CD4-positive, alpha-beta T cell (primary cell): ENCODE measurements around the gene TBC1D22A. TPM values are rescaled to one million over a fixed set of nuclear protein-coding genes. Genes with fewer than 3 reads are reported as not detected.

Experiments used
- ATAC-seq: fragments of 200-7000 bp; cut with Tn5 transposase; one replicate; pipeline ENCODE4 v1.10.0; 2022; ENCODE audit warnings: mild to moderate bottlenecking; ENCODE audit not compliant: poor library complexity
- CTCF ChIA-PET: fragments of 350-600 bp; sonication (Branson Sonifier 250); formaldehyde crosslinking; loops from one replicate; lab custom pipeline; 2021; ENCODE audit warnings: antibody characterized with exemption, inconsistent platforms; lab: Charles Lee
- POLR2A ChIA-PET: fragments of 350-600 bp; sonication (Branson Sonifier 250); formaldehyde crosslinking; loops from one replicate; lab custom pipeline; 2021; ENCODE audit warnings: antibody characterized with exemption, inconsistent platforms; lab: Charles Lee
- DNase-seq, 14 experiments: peaks; one replicate each; pipeline ENCODE4 v3.0.0-alpha.2; 2013 to 2020; ENCODE audit warnings: mixed read lengths in 2 of 14
- H3K27ac ChIP-seq, 2 donors: one replicate each; pipeline versions ENCODE4 v1.5.1 to v1.7.0; 2013; ENCODE audit warnings: low read length in 2 of 2, low read depth in 1 of 2, mild to moderate bottlenecking in 1 of 2
- H3K27me3 ChIP-seq, 2 experiments: 1 replicate in 1 of 2; 2 replicates in 1 of 2; pipeline versions ENCODE4 v1.6.1 to v1.7.0; 2013; ENCODE audit warnings: low read length in 2 of 2, control low read depth in 1 of 2, mild to moderate bottlenecking in 1 of 2, moderate library complexity in 1 of 2; ENCODE audit not compliant: insufficient read depth in 2 of 2, control insufficient read depth in 1 of 2
- H3K36me3 ChIP-seq: one replicate; pipeline ENCODE4 v1.6.1; 2013; ENCODE audit warnings: low read length, control low read depth; ENCODE audit not compliant: insufficient read depth
- H3K4me1 ChIP-seq: one replicate; pipeline ENCODE4 v1.6.1; 2013; ENCODE audit warnings: low read length, control low read depth; ENCODE audit not compliant: insufficient read depth
- H3K4me3 ChIP-seq: one replicate; pipeline ENCODE4 v1.5.1; 2013; ENCODE audit warnings: mild to moderate bottlenecking, low read length, moderate library complexity
- H3K9me3 ChIP-seq, 2 experiments: 1 replicate in 1 of 2; 2 replicates in 1 of 2; pipeline versions ENCODE4 v1.6.1 to v1.7.0; 2013; ENCODE audit warnings: low read length in 2 of 2, mild to moderate bottlenecking in 2 of 2, control low read depth in 1 of 2, moderate library complexity in 1 of 2; ENCODE audit not compliant: control insufficient read depth in 1 of 2, insufficient read depth in 1 of 2
- H3K27ac Mint-ChIP-seq: one replicate; pipeline ENCODE4 v1.8.0; 2020; ENCODE audit warnings: mixed read lengths
- H3K27me3 Mint-ChIP-seq: one replicate; pipeline ENCODE4 v1.8.0; 2021; ENCODE audit warnings: mixed read lengths
- H3K36me3 Mint-ChIP-seq: one replicate; pipeline ENCODE4 v1.8.0; 2021; ENCODE audit warnings: low read depth, mixed read lengths
- H3K4me1 Mint-ChIP-seq: one replicate; pipeline ENCODE4 v1.8.0; 2021; ENCODE audit warnings: low read depth, mixed read lengths
- H3K4me3 Mint-ChIP-seq: one replicate; pipeline ENCODE4 v1.8.0; 2020; ENCODE audit warnings: mild to moderate bottlenecking, mixed read lengths
- H3K9me3 Mint-ChIP-seq: one replicate; pipeline ENCODE4 v1.8.0; 2020; ENCODE audit warnings: mixed read lengths
- CTCF ChIP-seq: fragments of 200-600 bp; IDR thresholded peaks from one replicate; pipeline ENCODE4 v1.8.0; 2022; ENCODE audit warnings: antibody characterized with exemption, mild to moderate bottlenecking
- intact Hi-C, 2 experiments: fragments of 100-400 bp; cut with DNase I in 1 of 2; cut with micrococcal nuclease in 1 of 2; formaldehyde crosslinking; loops; one replicate each; pipeline versions ENCODE4 v1.15.1 to v1.9.0; 2023 to 2025; cut with DNase I, micrococcal nuclease
- total RNA-seq, 174 experiments: library from RNA in 2 of 174; stranded (reverse) in 2 of 174; gene quantifications; one replicate each; pipeline ENCODE4 v1.2.3 and lab custom pipeline; 2021 to 2026

Gene TBC1D22A
- total RNA-seq, 2 experiments from 2014 or later, result 27.1 to 31.7 TPM

- Mint-ChIP-seq H3K27ac (no peak overlapping the region), H3K4me1 (peaks cover 13% of the 10 kb centered on the region), H3K27me3 (no peaks in the 10 kb centered on the region), H3K9me3 (no peaks in the 10 kb centered on the region), H3K4me3 (no peak overlapping the region), H3K36me3 (peaks cover 56% of the 10 kb centered on the region)
- DNase-seq, result no peak
- H3K4me1 ChIP-seq, result no peaks in the 10 kb centered on the region
- ChIA-PET POLR2A (no interaction called here), CTCF (no interaction called here)
- H3K4me3 ChIP-seq, result no peak overlapping the region
- TF ChIP-seq CTCF, result no peak
- no peaks in the 10 kb centered on the region for H3K27me3 ChIP-seq
- H3K9me3 ChIP-seq, result no peaks in the 10 kb centered on the region
- peaks cover 25% of the 10 kb centered on the region for H3K36me3 ChIP-seq
- no peak overlapping the region for H3K27ac ChIP-seq
- intact Hi-C loops, result no loop called here
- ATAC-seq, result no peak
Observed at GRCh38 chr22:46881373-46882118, 119.1 kb downstream of the TBC1D22A start.

- no peaks in the 10 kb centered on the region for H3K27me3 ChIP-seq
- Mint-ChIP-seq H3K27me3 (no peaks in the 10 kb centered on the region), H3K4me3 (no peak overlapping the region), H3K27ac (no peak overlapping the region), H3K9me3 (no peaks in the 10 kb centered on the region), H3K36me3 (peaks cover 55% of the 10 kb centered on the region), H3K4me1 (no peaks in the 10 kb centered on the region)
- no peak overlapping the region for H3K27ac ChIP-seq
- no peak for ATAC-seq
- no peak for DNase-seq
- intact Hi-C loops, result no loop called here
- peaks cover 31% of the 10 kb centered on the region for H3K36me3 ChIP-seq
- CTCF ChIA-PET, result no interaction called here
- POLR2A ChIA-PET, result no interaction called here
- no peak for TF ChIP-seq CTCF
- H3K9me3 ChIP-seq, result no peaks in the 10 kb centered on the region
- no peak overlapping the region for H3K4me3 ChIP-seq
- no peaks in the 10 kb centered on the region for H3K4me1 ChIP-seq
Observed at GRCh38 chr22:46883092-46883910, 120.9 kb downstream of the TBC1D22A start.

GRCh38 chr22:46884365-46884764, 121.9 kb downstream of the TBC1D22A start:
- CTCF ChIA-PET, result no interaction called here
- Histone ChIP-seq H3K4me3 (no peak overlapping the region), H3K4me1 (no peaks in the 10 kb centered on the region), H3K27me3 (no peaks in the 10 kb centered on the region), H3K9me3 (no peaks in the 10 kb centered on the region), H3K36me3 (peaks cover 29% of the 10 kb centered on the region), H3K27ac (no peak overlapping the region)
- H3K27ac Mint-ChIP-seq, result no peak overlapping the region
- H3K4me3 Mint-ChIP-seq, result no peak overlapping the region
- POLR2A ChIA-PET, result no interaction called here
- ATAC-seq, result no peak
- no peak for DNase-seq
- H3K4me1 Mint-ChIP-seq, result no peaks in the 10 kb centered on the region
- intact Hi-C loops, result no loop called here
- no peaks in the 10 kb centered on the region for H3K9me3 Mint-ChIP-seq
- H3K36me3 Mint-ChIP-seq, result peaks cover 54% of the 10 kb centered on the region
- no peak for TF ChIP-seq CTCF
- no peaks in the 10 kb centered on the region for H3K27me3 Mint-ChIP-seq
